ENCODE results near the gene ATP2A1.

DNA sequence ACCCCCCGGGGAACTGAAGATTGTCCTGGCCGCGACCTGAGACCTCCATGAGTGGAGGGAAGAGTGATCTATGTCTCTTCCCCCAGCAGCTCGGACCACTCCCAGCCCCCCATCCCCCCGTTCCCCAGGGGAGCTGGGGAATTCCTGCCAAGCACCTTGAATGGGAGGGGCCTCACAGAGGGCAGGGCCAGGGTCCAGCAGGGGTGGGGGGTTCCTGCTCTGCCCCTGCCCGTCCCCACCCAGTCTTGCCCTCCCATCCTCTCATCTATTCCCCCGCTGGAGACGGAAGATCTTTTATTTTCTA, 41.6 kb upstream of the ATP2A1 start:
- TF ChIP-seq, protein P1, sequence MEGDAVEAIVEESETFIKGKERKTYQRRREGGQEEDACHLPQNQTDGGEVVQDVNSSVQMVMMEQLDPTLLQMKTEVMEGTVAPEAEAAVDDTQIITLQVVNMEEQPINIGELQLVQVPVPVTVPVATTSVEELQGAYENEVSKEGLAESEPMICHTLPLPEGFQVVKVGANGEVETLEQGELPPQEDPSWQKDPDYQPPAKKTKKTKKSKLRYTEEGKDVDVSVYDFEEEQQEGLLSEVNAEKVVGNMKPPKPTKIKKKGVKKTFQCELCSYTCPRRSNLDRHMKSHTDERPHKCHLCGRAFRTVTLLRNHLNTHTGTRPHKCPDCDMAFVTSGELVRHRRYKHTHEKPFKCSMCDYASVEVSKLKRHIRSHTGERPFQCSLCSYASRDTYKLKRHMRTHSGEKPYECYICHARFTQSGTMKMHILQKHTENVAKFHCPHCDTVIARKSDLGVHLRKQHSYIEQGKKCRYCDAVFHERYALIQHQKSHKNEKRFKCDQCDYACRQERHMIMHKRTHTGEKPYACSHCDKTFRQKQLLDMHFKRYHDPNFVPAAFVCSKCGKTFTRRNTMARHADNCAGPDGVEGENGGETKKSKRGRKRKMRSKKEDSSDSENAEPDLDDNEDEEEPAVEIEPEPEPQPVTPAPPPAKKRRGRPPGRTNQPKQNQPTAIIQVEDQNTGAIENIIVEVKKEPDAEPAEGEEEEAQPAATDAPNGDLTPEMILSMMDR (IDR thresholded peaks at IDR 0.05): no peak
- no peak for TF ChIP-seq POLR2AphosphoS5 (IDR thresholded peaks at IDR 0.05)
- no peak for TF ChIP-seq POLR2A (IDR thresholded peaks at IDR 0.05)
- TF ChIP-seq EP300 (IDR thresholded peaks at IDR 0.05): no peak
